ENCODE results near the gene ANKMY1. TPM values are rescaled to one million over a fixed set of nuclear protein-coding genes. Genes with fewer than 3 reads are reported as not detected.
"Not testable (repeated sequence)": the region's sequence is repeated elsewhere in the genome, so short reads cannot be mapped to it uniquely, and the experiment has no call there.

The ANKMY1 gene
- total RNA-seq, 2 experiments from 2014 or later: 13.3 to 15.9 TPM

GRCh38 chr2:240560480-240561324 is 2.9 kb upstream of the ANKMY1 start:
- peak; percentile 99 for DNase-seq
- Mint-ChIP-seq H3K9me3 (no peaks in the 10 kb centered on the region), H3K27ac (peak overlapping the region; percentile 84), H3K36me3 (peaks cover 54% of the 10 kb centered on the region), H3K4me1 (peaks cover 67% of the 10 kb centered on the region), H3K4me3 (peak overlapping the region; percentile 81), H3K27me3 (no peaks in the 10 kb centered on the region)

- no peaks in the 10 kb centered on the region for H3K9me3 Mint-ChIP-seq
- no peaks in the 10 kb centered on the region for H3K27me3 Mint-ChIP-seq
- H3K36me3 Mint-ChIP-seq: peaks cover 54% of the 10 kb centered on the region
- peaks cover 62% of the 10 kb centered on the region for H3K4me1 Mint-ChIP-seq
- H3K27ac Mint-ChIP-seq: peak within 1 kb of the TSS; percentile 84
- peak; percentile 95 for DNase-seq
- peak within 1 kb of the TSS; percentile 81 for H3K4me3 Mint-ChIP-seq
Observed at GRCh38 chr2:240560084-240560479, 2.3 kb upstream of the ANKMY1 start, which contains the start of gene DUSP28. TSS of gene DUSP28 (plus strand) at chr2:240560357. CDS start at chr2:240560685, 328 bp downstream.

GRCh38 chr2:240559286-240559685 is 1.5 kb upstream of the ANKMY1 start:
- H3K9me3 Mint-ChIP-seq: no peaks in the 10 kb centered on the region
- peak overlapping the region; percentile 81 for H3K4me3 Mint-ChIP-seq
- H3K4me1 Mint-ChIP-seq: peaks cover 54% of the 10 kb centered on the region
- H3K36me3 Mint-ChIP-seq: peaks cover 48% of the 10 kb centered on the region
- no peaks in the 10 kb centered on the region for H3K27me3 Mint-ChIP-seq
- H3K27ac Mint-ChIP-seq: peak overlapping the region; percentile 84
- no peak for DNase-seq

GRCh38 chr2:240558236-240558761 is 511 bp upstream of the ANKMY1 start:
- no peaks in the 10 kb centered on the region for H3K9me3 Mint-ChIP-seq
- H3K27me3 Mint-ChIP-seq: no peaks in the 10 kb centered on the region
- H3K36me3 Mint-ChIP-seq: peaks cover 42% of the 10 kb centered on the region
- peaks cover 44% of the 10 kb centered on the region for H3K4me1 Mint-ChIP-seq
- peak overlapping the region; percentile 77 for H3K27ac Mint-ChIP-seq
- DNase-seq: no peak
- peak overlapping the region; percentile 81 for H3K4me3 Mint-ChIP-seq

GRCh38 chr2:240557101-240557751 is 562 bp downstream of the ANKMY1 start:
- Mint-ChIP-seq H3K9me3 (no peaks in the 10 kb centered on the region), H3K27me3 (no peaks in the 10 kb centered on the region), H3K36me3 (peaks cover 39% of the 10 kb centered on the region), H3K4me3 (peak overlapping the region; percentile 56), H3K4me1 (peaks cover 37% of the 10 kb centered on the region), H3K27ac (no peak overlapping the region)
- DNase-seq: no peak

- Mint-ChIP-seq H3K4me1 (peaks cover 32% of the 10 kb centered on the region), H3K27ac (no peak overlapping the region), H3K27me3 (no peaks in the 10 kb centered on the region), H3K36me3 (peaks cover 39% of the 10 kb centered on the region), H3K9me3 (no peaks in the 10 kb centered on the region), H3K4me3 (peak overlapping the region; percentile 56)
- DNase-seq: peak; percentile 67
Observed at GRCh38 chr2:240556553-240557100, 1.2 kb downstream of the ANKMY1 start.

- H3K9me3 Mint-ChIP-seq: peaks cover 2% of the 10 kb centered on the region
- no peak overlapping the region for H3K27ac Mint-ChIP-seq
- no peak overlapping the region for H3K4me3 Mint-ChIP-seq
- peaks cover 45% of the 10 kb centered on the region for H3K36me3 Mint-ChIP-seq
- H3K27me3 Mint-ChIP-seq: no peaks in the 10 kb centered on the region
- no peak for DNase-seq
- peaks cover 28% of the 10 kb centered on the region for H3K4me1 Mint-ChIP-seq
Observed at GRCh38 chr2:240555541-240556250, 2.1 kb downstream of the ANKMY1 start.

- Mint-ChIP-seq H3K27me3 (no peaks in the 10 kb centered on the region), H3K27ac (no peak overlapping the region), H3K36me3 (peaks cover 49% of the 10 kb centered on the region), H3K9me3 (peaks cover 2% of the 10 kb centered on the region), H3K4me3 (no peak overlapping the region), H3K4me1 (peaks cover 27% of the 10 kb centered on the region)
- DNase-seq: no peak
Observed at GRCh38 chr2:240554767-240555493, 2.9 kb downstream of the ANKMY1 start.

- H3K36me3 Mint-ChIP-seq: peaks cover 41% of the 10 kb centered on the region
Observed at GRCh38 chr2:240553956-240554480, 3.8 kb downstream of the ANKMY1 start.

GRCh38 chr2:240551811-240552210 is 6.0 kb downstream of the ANKMY1 start:
- Mint-ChIP-seq H3K4me3 (no peak overlapping the region), H3K36me3 (peaks cover 41% of the 10 kb centered on the region), H3K27ac (peak overlapping the region; percentile 47), H3K27me3 (no peaks in the 10 kb centered on the region), H3K9me3 (peaks cover 2% of the 10 kb centered on the region), H3K4me1 (peaks cover 8% of the 10 kb centered on the region)
- no peak for DNase-seq

More at GRCh38 chr2:240553956-240554480, 3.8 kb downstream of the ANKMY1 start:
- Mint-ChIP-seq H3K4me1 (peaks cover 19% of the 10 kb centered on the region), H3K27me3 (no peaks in the 10 kb centered on the region), H3K4me3 (no peak overlapping the region), H3K27ac (no peak overlapping the region), H3K9me3 (peaks cover 2% of the 10 kb centered on the region)
- no peak for DNase-seq

GRCh38 chr2:240551288-240551687 is 6.5 kb downstream of the ANKMY1 start:
- Mint-ChIP-seq H3K9me3 (peaks cover 2% of the 10 kb centered on the region), H3K27me3 (no peaks in the 10 kb centered on the region), H3K4me3 (no peak overlapping the region), H3K27ac (no peak overlapping the region), H3K36me3 (peaks cover 44% of the 10 kb centered on the region), H3K4me1 (peaks cover 3% of the 10 kb centered on the region)
- no peak for DNase-seq

GRCh38 chr2:240539906-240540305 is 17.9 kb downstream of the ANKMY1 start:
- peaks cover 2% of the 10 kb centered on the region for H3K4me1 Mint-ChIP-seq
- DNase-seq: no peak
- H3K27me3 Mint-ChIP-seq: no peaks in the 10 kb centered on the region
- H3K9me3 Mint-ChIP-seq: no peaks in the 10 kb centered on the region
- H3K36me3 Mint-ChIP-seq: peaks cover 53% of the 10 kb centered on the region
- H3K4me3 Mint-ChIP-seq: no peak overlapping the region
- no peak overlapping the region for H3K27ac Mint-ChIP-seq

- not testable (repeated sequence) for H3K27me3 Mint-ChIP-seq, H3K4me1 Mint-ChIP-seq, H3K4me3 Mint-ChIP-seq, H3K9me3 Mint-ChIP-seq, DNase-seq, H3K27ac Mint-ChIP-seq
- peaks cover 57% of the 10 kb centered on the region for H3K36me3 Mint-ChIP-seq
Observed at GRCh38 chr2:240539101-240539500, 18.7 kb downstream of the ANKMY1 start.

Measured in activated naive CD8-positive, alpha-beta T cell treated with anti-CD3 and anti-CD28 coated beads for 36 hours (primary cell).